Neuronal stem cell (in vitro differentiated cells): ENCODE results near the gene PROM2.

ENCODE experiments used
- DNase-seq: peaks from one replicate; pipeline ENCODE4 v3.0.0-alpha.2; 2013; ENCODE audit warnings: low spot score
- H2AFZ ChIP-seq: one replicate; pipeline ENCODE4 v1.6.1; 2013; ENCODE audit warnings: mild to moderate bottlenecking, low read length, inconsistent platforms
- H2AK5ac ChIP-seq: 2 replicates; pipeline ENCODE4 v1.6.1; 2013; ENCODE audit warnings: low read depth, mild to moderate bottlenecking, inconsistent platforms, low read length, moderate library complexity, mixed read lengths
- H2BK120ac ChIP-seq: 2 replicates; pipeline ENCODE4 v1.6.1; 2013; ENCODE audit warnings: low read depth, mild to moderate bottlenecking, inconsistent platforms, low read length, moderate library complexity, mixed read lengths
- H2BK12ac ChIP-seq: one replicate; pipeline ENCODE4 v1.6.1; 2013; ENCODE audit warnings: low read length, inconsistent platforms
- H2BK15ac ChIP-seq: 2 replicates; pipeline ENCODE4 v1.6.1; 2013; ENCODE audit warnings: mild to moderate bottlenecking, low read length, inconsistent platforms, mixed read lengths
- H2BK5ac ChIP-seq: one replicate; pipeline ENCODE4 v1.6.1; 2013; ENCODE audit warnings: inconsistent platforms, mild to moderate bottlenecking, low read length, moderate library complexity
- H3K14ac ChIP-seq: one replicate; pipeline ENCODE4 v1.6.1; 2013; ENCODE audit warnings: low read length, inconsistent platforms
- H3K18ac ChIP-seq: 2 replicates; pipeline ENCODE4 v1.6.1; 2013; ENCODE audit warnings: low read length, inconsistent platforms
- H3K23ac ChIP-seq: 2 replicates; pipeline ENCODE4 v1.6.1; 2013; ENCODE audit warnings: low read depth, mild to moderate bottlenecking, mixed read lengths, low read length, inconsistent platforms; ENCODE audit not compliant: poor library complexity
- H3K27ac ChIP-seq: replicated peaks from 3 replicates; pipeline ENCODE4 v1.5.1; 2013; ENCODE audit warnings: low read length, inconsistent platforms
- H3K27me3 ChIP-seq, 3 experiments: 2 replicates each; pipeline ENCODE4 v1.6.1; 2013; ENCODE audit warnings: low read length in 3 of 3, mild to moderate bottlenecking in 2 of 3, inconsistent platforms in 1 of 3, low read depth in 1 of 3, mixed read lengths in 1 of 3, moderate library complexity in 1 of 3; ENCODE audit not compliant: control insufficient read depth in 3 of 3, insufficient read depth in 3 of 3
- H3K36me3 ChIP-seq, 2 donors: replicated peaks in 1 of 2; 2 replicates each; pipeline ENCODE4 v1.6.1; 2013; ENCODE audit warnings: low read length in 2 of 2; ENCODE audit not compliant: control insufficient read depth in 2 of 2, insufficient read depth in 2 of 2
- H3K4ac ChIP-seq: 2 replicates; pipeline ENCODE4 v1.6.1; 2013; ENCODE audit warnings: inconsistent platforms, mild to moderate bottlenecking, low read length, moderate library complexity
- H3K4me1 ChIP-seq, 2 donors: 1 replicate in 1 of 2; 2 replicates in 1 of 2; pipeline ENCODE4 v1.6.1; 2013; ENCODE audit warnings: low read length in 2 of 2, low read depth in 1 of 2; ENCODE audit not compliant: control insufficient read depth in 2 of 2, insufficient read depth in 1 of 2
- H3K4me2 ChIP-seq: one replicate; pipeline ENCODE4 v1.6.1; 2013; ENCODE audit warnings: mild to moderate bottlenecking, low read length, inconsistent platforms; ENCODE audit not compliant: insufficient read depth, poor library complexity, severe bottlenecking
- H3K4me3 ChIP-seq, 2 donors: 2 replicates each; pipeline ENCODE4 v1.5.1; 2013; ENCODE audit warnings: low read length in 2 of 2, mild to moderate bottlenecking in 2 of 2, inconsistent platforms in 1 of 2, moderate library complexity in 1 of 2
- H3K79me1 ChIP-seq: one replicate; pipeline ENCODE4 v1.6.1; 2013; ENCODE audit warnings: low read depth, mild to moderate bottlenecking, inconsistent platforms, low read length, moderate library complexity
- H3K9ac ChIP-seq: one replicate; pipeline ENCODE4 v1.6.1; 2013; ENCODE audit warnings: mild to moderate bottlenecking, low read depth, low read length, inconsistent platforms; ENCODE audit not compliant: poor library complexity
- H3K9me3 ChIP-seq, 2 donors: replicated peaks in 1 of 2; 2 replicates each; pipeline versions ENCODE3 to v1.6.1; 2013; ENCODE audit warnings: low read length in 2 of 2, mild to moderate bottlenecking in 2 of 2, inconsistent platforms in 1 of 2, low read depth in 1 of 2, mixed read lengths in 1 of 2, moderate library complexity in 1 of 2; ENCODE audit not compliant: control insufficient read depth in 2 of 2, insufficient read depth in 1 of 2
- H4K8ac ChIP-seq: one replicate; pipeline ENCODE4 v1.6.1; 2013; ENCODE audit warnings: low read depth, mild to moderate bottlenecking, inconsistent platforms, low read length, moderate library complexity
- H4K91ac ChIP-seq: one replicate; pipeline ENCODE4 v1.6.1; 2013; ENCODE audit warnings: low read length, low read depth, mild to moderate bottlenecking, inconsistent platforms; ENCODE audit not compliant: poor library complexity
- WGBS, 2 donors: extraction: QIAGEN DNeasy Blood & Tissue Kit; methylation state at CpG; one replicate each; pipeline ENCODE4 v1.1.7; 2013; ENCODE audit warnings: missing lambda C conversion rate in 2 of 2, mixed read lengths in 1 of 2; ENCODE audit not compliant: insufficient read length in 2 of 2, insufficient replicate concordance in 1 of 2; ENCODE audit errors: extremely low coverage in 2 of 2; 5-methylcytosine and 5-hydroxymethylcytosine counted together

PROM2 gene

DNA sequence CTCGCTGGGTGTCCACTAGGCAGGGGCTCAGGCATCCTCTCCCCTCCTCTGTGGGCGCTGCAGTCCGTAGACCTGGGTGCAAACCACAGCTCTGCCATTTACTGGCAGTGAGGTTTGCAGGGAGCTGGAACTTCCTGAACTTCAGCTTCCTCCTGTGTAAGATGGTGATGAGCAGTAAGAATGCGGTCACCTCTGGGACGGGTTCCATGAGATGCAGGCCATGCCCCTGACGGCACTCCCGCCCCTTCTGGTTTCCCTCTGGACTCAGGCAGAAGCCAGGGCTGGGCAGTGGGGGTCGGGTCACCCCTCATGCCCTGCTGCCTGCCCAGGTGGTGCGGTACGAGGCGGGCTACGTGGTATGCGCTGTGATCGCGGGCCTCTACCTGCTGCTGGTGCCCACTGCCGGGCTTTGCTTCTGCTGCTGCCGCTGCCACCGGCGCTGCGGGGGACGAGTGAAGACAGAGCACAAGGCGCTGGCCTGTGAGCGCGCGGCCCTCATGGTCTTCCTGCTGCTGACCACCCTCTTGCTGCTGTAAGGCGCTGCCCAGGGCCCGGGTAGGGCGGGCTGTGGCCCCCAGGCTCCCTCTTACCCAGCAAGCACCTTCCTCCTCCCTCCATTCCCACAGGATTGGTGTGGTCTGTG lies 1.5 kb downstream of the PROM2 start:
- peak overlapping the region; percentile 8 for H4K8ac ChIP-seq
- H3K9me3 ChIP-seq: no peaks in the 10 kb centered on the region
- WGBS, 2 donors: no CpG with 5 or more reads among the region's 28 CpGs
- H3K27me3 ChIP-seq: no peaks in the 10 kb centered on the region
- H4K91ac ChIP-seq: no peak overlapping the region
- H3K14ac ChIP-seq: peak overlapping the region; percentile 74
- no peak overlapping the region for H2AFZ ChIP-seq
- peak overlapping the region; percentile 54 for H3K9ac ChIP-seq
- H3K4me2 ChIP-seq: no peak overlapping the region
- peak overlapping the region; percentile 69 for H3K18ac ChIP-seq
- no peaks in the 10 kb centered on the region for H3K36me3 ChIP-seq
- H3K23ac ChIP-seq: peak overlapping the region; percentile 37
- H2AK5ac ChIP-seq: no peak overlapping the region
- H3K4me1 ChIP-seq: no peaks in the 10 kb centered on the region
- peak overlapping the region; percentile 39 for H2BK15ac ChIP-seq
- H3K4ac ChIP-seq: no peak overlapping the region
- H2BK5ac ChIP-seq: peak overlapping the region; percentile 59
- no peak for DNase-seq
- H3K79me1 ChIP-seq: no peaks in the 10 kb centered on the region
- no peak overlapping the region for H2BK12ac ChIP-seq
- H2BK120ac ChIP-seq: no peak overlapping the region
- H3K27ac ChIP-seq: no peak overlapping the region
- H3K4me3 ChIP-seq: no peak overlapping the region

DNA sequence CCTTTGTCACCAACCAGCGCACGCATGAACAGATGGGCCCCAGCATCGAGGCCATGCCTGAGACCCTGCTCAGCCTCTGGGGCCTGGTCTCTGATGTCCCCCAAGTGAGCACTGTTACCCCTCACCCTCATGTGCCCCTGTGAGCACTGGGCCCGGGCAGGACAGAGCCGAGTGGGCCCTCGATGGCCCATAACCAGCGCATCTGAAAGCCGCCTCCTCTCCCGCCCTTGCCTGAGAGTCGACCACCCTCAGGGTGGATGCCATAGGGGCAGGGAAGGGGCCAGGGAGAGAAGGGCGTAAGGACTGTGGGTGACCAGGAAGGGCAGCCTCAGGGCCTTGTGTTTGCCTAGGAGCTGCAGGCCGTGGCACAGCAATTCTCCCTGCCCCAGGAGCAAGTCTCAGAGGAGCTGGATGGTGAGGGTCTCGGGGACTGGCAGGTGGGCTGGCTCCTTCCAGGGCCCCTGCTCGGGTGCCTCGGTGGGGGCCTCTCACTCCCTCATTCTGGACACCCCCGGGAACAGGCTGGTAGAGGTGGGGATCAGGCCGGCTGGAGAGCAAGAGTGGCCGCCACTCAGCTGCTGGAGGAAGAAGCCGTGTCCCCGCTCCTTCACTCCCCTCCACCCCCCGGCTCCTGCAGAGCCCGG lies 2.1 kb downstream of the PROM2 start:
- Histone ChIP-seq H3K4me3 (no peak overlapping the region), H3K79me1 (no peaks in the 10 kb centered on the region), H4K8ac (peak overlapping the region; percentile 8), H3K4me1 (no peaks in the 10 kb centered on the region), H3K9ac (peak overlapping the region; percentile 54), H3K4me2 (no peak overlapping the region), H2BK15ac (peak overlapping the region; percentile 39), H3K27me3 (no peaks in the 10 kb centered on the region), H3K23ac (no peak overlapping the region), H3K9me3 (no peaks in the 10 kb centered on the region), H3K14ac (peak overlapping the region; percentile 74), H3K4ac (no peak overlapping the region), H2AK5ac (peak overlapping the region; percentile 13), H2BK12ac (no peak overlapping the region), H3K18ac (peak overlapping the region; percentile 69), H2BK120ac (no peak overlapping the region), H2BK5ac (no peak overlapping the region), H3K27ac (no peak overlapping the region), H3K36me3 (no peaks in the 10 kb centered on the region), H4K91ac (no peak overlapping the region), H2AFZ (no peak overlapping the region)
- WGBS, 2 donors: no CpG with 5 or more reads among the region's 22 CpGs
- DNase-seq: no peak

DNA sequence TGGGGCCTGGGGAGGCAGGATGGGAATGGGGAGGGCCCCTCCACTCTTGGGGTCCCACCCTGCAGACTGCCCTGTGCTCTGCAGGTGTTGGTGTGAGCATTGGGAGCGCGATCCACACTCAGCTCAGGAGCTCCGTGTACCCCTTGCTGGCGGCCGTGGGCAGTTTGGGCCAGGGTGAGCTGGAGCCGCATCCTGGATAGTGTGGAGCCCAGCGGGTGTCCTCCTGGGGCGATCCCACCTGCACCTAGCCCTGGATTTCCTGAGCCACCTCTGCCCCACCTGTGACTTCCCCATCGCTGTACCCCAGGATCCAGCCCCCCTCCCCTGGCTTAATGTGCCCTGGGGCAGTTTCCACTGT lies 2.6 kb downstream of the PROM2 start:
- peak overlapping the region; percentile 75 for H3K14ac ChIP-seq
- WGBS, 2 donors: no CpG with 5 or more reads among the region's 9 CpGs
- H3K23ac ChIP-seq: no peak overlapping the region
- H2BK15ac ChIP-seq: no peak overlapping the region
- peak overlapping the region; percentile 31 for H3K18ac ChIP-seq
- H3K4me3 ChIP-seq: no peak overlapping the region
- no peak overlapping the region for H3K9ac ChIP-seq
- no peak overlapping the region for H2BK12ac ChIP-seq
- H2BK120ac ChIP-seq: no peak overlapping the region
- H3K4me1 ChIP-seq: no peaks in the 10 kb centered on the region
- no peak overlapping the region for H3K4me2 ChIP-seq
- no peaks in the 10 kb centered on the region for H3K79me1 ChIP-seq
- H2AK5ac ChIP-seq: no peak overlapping the region
- H4K91ac ChIP-seq: no peak overlapping the region
- no peak overlapping the region for H2AFZ ChIP-seq
- H3K9me3 ChIP-seq: no peaks in the 10 kb centered on the region
- no peak for DNase-seq
- no peaks in the 10 kb centered on the region for H3K27me3 ChIP-seq
- no peak overlapping the region for H3K4ac ChIP-seq
- no peaks in the 10 kb centered on the region for H3K36me3 ChIP-seq
- no peak overlapping the region for H3K27ac ChIP-seq
- H2BK5ac ChIP-seq: peak overlapping the region; percentile 10
- H4K8ac ChIP-seq: no peak overlapping the region

DNA sequence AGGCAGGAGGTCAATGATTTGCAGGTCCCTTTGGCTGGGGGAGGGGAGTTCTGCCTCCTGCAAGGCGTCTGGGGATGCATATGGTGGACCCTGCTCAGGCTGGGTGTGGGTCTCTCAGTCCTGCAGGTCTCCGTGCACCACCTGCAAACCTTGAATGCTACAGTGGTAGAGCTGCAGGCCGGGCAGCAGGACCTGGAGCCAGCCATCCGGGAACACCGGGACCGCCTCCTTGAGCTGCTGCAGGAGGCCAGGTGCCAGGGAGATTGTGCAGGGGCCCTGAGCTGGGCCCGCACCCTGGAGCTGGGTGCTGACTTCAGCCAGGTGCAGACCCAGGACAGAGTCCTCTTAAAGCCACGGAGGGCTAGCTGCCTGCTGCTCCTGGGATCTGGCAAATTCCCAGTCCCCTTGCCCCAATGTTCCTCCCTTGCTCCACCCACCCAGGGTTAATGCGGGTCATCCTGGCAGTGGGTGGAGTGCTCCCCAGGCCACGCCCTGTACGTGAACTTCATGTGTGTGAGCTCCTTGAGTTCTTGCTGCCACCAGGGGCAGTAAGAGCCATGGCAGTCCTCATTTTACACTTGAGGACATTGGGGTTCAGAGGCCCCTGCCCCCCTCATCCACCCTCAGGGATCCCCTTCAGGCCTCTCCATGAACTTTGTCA lies 3.1 kb downstream of the PROM2 start:
- Histone ChIP-seq H2BK15ac (no peak overlapping the region), H3K23ac (no peak overlapping the region), H3K27me3 (no peaks in the 10 kb centered on the region), H3K9me3 (no peaks in the 10 kb centered on the region), H2BK5ac (peak overlapping the region; percentile 10), H2AFZ (no peak overlapping the region), H2BK12ac (peak overlapping the region; percentile 31), H3K4me2 (no peak overlapping the region), H3K4ac (no peak overlapping the region), H3K18ac (peak overlapping the region; percentile 3), H3K4me3 (peak overlapping the region in 1 of 2 donors; percentile 32), H2AK5ac (no peak overlapping the region), H3K4me1 (no peaks in the 10 kb centered on the region), H3K9ac (no peak overlapping the region), H3K79me1 (no peaks in the 10 kb centered on the region), H4K91ac (no peak overlapping the region), H2BK120ac (peak overlapping the region; percentile 28), H3K14ac (peak overlapping the region; percentile 76), H3K27ac (no peak overlapping the region), H4K8ac (no peak overlapping the region), H3K36me3 (no peaks in the 10 kb centered on the region)
- DNase-seq: no peak
- no CpG with 5 or more reads among the region's 11 CpGs for WGBS, 2 donors
